Stomach smooth muscle (tissue), 2 donors: ENCODE results near the gene RAPGEF1.
A peak's percentile ranks its signal among the peaks of the same experiment; 100 is the strongest.

Experiments
- H3K27ac ChIP-seq: one replicate; pipeline ENCODE4 v1.7.0; 2013; ENCODE audit warnings: mild to moderate bottlenecking, low read length, inconsistent platforms
- H3K27me3 ChIP-seq, 2 donors: one replicate each; pipeline ENCODE4 v1.7.0; 2013; ENCODE audit warnings: low read length in 2 of 2; ENCODE audit not compliant: insufficient read depth in 2 of 2, control insufficient read depth in 1 of 2
- H3K36me3 ChIP-seq, 2 donors: one replicate each; pipeline ENCODE4 v1.7.0; 2013; ENCODE audit warnings: low read length in 2 of 2; ENCODE audit not compliant: control insufficient read depth in 2 of 2, insufficient read depth in 2 of 2
- H3K4me1 ChIP-seq: one replicate; pipeline ENCODE4 v1.7.0; 2013; ENCODE audit warnings: low read length; ENCODE audit not compliant: control insufficient read depth, insufficient read depth
- H3K4me3 ChIP-seq, 2 donors: one replicate each; pipeline ENCODE4 v1.7.0; 2013; ENCODE audit warnings: low read length in 2 of 2
- H3K9ac ChIP-seq, 2 donors: one replicate each; pipeline ENCODE4 v1.7.0; 2013; ENCODE audit warnings: low read length in 2 of 2, mild to moderate bottlenecking in 1 of 2
- H3K9me3 ChIP-seq, 2 donors: one replicate each; pipeline ENCODE4 v1.7.0; 2013; ENCODE audit warnings: low read length in 2 of 2; ENCODE audit not compliant: control insufficient read depth in 2 of 2
- donor health status: healthy.
- donor health status: Pancreatic carcinoma.

The RAPGEF1 gene

DNA sequence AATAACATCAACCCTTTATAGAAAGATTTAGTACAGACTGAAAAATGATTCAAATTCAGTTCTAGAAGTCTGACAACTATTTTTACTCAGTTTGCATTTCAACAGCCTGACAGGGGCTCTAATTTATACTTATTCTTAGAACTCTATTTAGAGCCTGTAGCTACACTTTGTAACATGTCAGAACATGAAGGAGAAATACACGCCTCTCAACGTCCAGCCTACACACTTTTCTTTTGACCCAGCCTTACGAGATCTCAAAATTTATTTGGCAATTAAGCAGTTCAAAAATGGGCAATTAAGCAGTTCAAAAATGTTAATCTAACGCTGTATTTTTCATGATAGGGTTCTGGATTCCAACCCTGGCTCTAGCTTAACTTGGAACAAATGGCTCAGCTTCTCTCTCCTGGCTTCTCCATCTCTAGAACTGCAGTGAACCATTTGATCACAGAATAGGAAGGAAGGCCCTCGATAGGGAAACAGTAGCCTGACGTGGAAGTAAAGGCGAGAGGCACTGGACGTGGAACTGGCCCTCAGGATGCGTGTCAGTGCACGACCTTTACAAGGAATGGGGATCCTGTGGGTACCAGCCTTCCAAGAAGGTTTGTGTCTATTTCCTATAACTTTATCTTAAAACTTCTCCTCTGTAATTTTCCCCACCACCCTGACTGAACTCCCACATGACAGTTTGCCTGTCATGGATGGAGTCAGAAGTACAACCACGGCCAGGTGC is 128.1 kb downstream of the RAPGEF1 start:
- Histone ChIP-seq H3K27me3 (no peaks in the 10 kb centered on the region), H3K4me1 (peaks cover 42% of the 10 kb centered on the region), H3K9ac (no peak overlapping the region), H3K36me3 (peaks cover 8 to 13% of the 10 kb centered on the region in 2 donors), H3K4me3 (no peak overlapping the region), H3K27ac (no peak overlapping the region), H3K9me3 (no peaks in the 10 kb centered on the region)

- Histone ChIP-seq H3K9ac (peak overlapping the region in 1 of 2 donors; percentile 47), H3K4me1 (peaks cover 48% of the 10 kb centered on the region), H3K4me3 (no peak overlapping the region)
These were observed 129.6 kb downstream of the RAPGEF1 start for GRCh38 chr9:131610231-131610761.

GRCh38 chr9:131609099-131609830 is 130.6 kb downstream of the RAPGEF1 start:
- Histone ChIP-seq H3K4me3 (peak overlapping the region; percentile 45 to 65), H3K9ac (peak overlapping the region; percentile 19 to 47), H3K36me3 (peaks cover 12 to 16% of the 10 kb centered on the region in 2 donors), H3K27me3 (no peaks in the 10 kb centered on the region), H3K4me1 (peaks cover 48% of the 10 kb centered on the region), H3K27ac (peak overlapping the region; percentile 75), H3K9me3 (no peaks in the 10 kb centered on the region)

More at GRCh38 chr9:131610231-131610761, 129.6 kb downstream of the RAPGEF1 start:
- no peaks in the 10 kb centered on the region for H3K9me3 ChIP-seq
- peak overlapping the region; percentile 75 for H3K27ac ChIP-seq
- H3K27me3 ChIP-seq = no peaks in the 10 kb centered on the region
- peaks cover 3 to 14% of the 10 kb centered on the region in 2 donors for H3K36me3 ChIP-seq

DNA sequence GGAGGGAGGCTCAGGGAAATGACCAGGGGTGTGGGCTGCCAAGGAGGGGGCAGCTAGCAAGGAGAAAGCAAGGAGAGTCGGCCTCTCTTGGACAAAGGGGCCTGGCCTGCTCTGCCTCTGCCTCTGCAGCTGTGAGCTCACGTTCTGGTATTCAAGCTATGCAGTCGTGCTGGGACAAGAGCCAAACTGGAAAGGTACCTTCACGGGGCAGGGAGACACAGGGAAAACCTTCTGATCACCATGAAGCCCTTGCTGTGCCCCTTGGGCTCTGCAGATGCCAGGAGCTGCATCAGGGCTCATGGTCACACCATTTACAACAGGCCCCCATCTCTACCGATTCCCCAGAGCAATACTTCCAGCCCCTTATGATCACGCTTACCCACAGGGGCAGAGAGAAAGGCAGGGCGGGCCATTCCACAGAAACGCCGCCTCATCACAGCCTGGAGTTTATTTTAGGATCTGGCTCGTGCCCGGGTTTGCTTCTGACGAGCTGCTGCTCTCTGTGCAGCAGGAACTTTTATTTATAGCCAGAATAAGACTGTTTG is 131.3 kb downstream of the RAPGEF1 start:
- peak overlapping the region; percentile 19 to 60 for H3K9ac ChIP-seq
- peaks cover 13 to 17% of the 10 kb centered on the region in 2 donors for H3K36me3 ChIP-seq
- H3K4me1 ChIP-seq = peaks cover 48% of the 10 kb centered on the region
- no peaks in the 10 kb centered on the region for H3K27me3 ChIP-seq
- peak overlapping the region; percentile 75 for H3K27ac ChIP-seq
- peak overlapping the region; percentile 20 to 65 for H3K4me3 ChIP-seq
- H3K9me3 ChIP-seq = no peaks in the 10 kb centered on the region

GRCh38 chr9:131607591-131607990 is 132.3 kb downstream of the RAPGEF1 start:
- no peak overlapping the region for H3K4me3 ChIP-seq
- H3K9ac ChIP-seq = no peak overlapping the region
- H3K9me3 ChIP-seq = no peaks in the 10 kb centered on the region
- H3K27ac ChIP-seq = peak overlapping the region; percentile 75
- H3K27me3 ChIP-seq = no peaks in the 10 kb centered on the region
- peaks cover 48% of the 10 kb centered on the region for H3K4me1 ChIP-seq
- H3K36me3 ChIP-seq = peaks cover 15 to 22% of the 10 kb centered on the region in 2 donors

DNA sequence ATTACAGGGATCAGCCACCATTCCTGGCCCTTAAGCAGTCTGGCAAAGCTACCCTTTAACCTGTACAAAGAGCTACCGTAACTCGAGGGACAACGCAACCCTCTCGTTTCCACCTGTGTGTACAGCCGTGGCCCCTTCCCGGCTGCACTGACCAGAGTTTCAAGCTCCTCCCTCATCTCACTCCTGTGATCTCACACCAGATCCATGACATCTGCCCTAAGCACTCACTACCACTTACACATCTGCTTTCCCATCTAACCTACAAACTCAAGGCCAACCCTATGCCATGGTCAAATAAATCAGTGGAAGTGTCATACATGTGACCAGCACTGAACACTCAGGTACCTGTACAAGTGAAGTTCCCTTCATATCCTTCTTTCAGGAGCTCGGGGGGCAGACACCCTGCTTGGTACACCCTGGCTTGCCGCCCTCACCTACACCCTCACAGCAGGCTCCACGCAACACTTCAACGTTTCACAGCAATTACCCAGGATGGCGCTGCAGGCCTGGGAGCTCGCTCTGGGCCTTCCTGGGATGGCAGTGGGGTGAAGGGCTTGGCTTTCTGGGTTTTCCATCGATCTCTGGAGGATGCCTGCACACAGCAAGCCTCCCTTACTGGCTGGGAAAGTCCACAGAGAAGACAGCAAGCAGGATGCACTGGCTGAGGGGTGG is 132.8 kb downstream of the RAPGEF1 start:
- H3K9me3 ChIP-seq = no peaks in the 10 kb centered on the region
- peaks cover 48% of the 10 kb centered on the region for H3K4me1 ChIP-seq
- peak overlapping the region; percentile 75 for H3K27ac ChIP-seq
- H3K9ac ChIP-seq = peak overlapping the region in 1 of 2 donors; percentile 21
- peaks cover 15 to 20% of the 10 kb centered on the region in 2 donors for H3K36me3 ChIP-seq
- H3K27me3 ChIP-seq = no peaks in the 10 kb centered on the region
- no peak overlapping the region for H3K4me3 ChIP-seq

GRCh38 chr9:131605770-131606590 is 133.9 kb downstream of the RAPGEF1 start:
- Histone ChIP-seq H3K4me1 (peaks cover 48% of the 10 kb centered on the region), H3K27me3 (no peaks in the 10 kb centered on the region), H3K9me3 (no peaks in the 10 kb centered on the region), H3K4me3 (no peak overlapping the region), H3K9ac (no peak overlapping the region), H3K36me3 (peaks cover 21 to 25% of the 10 kb centered on the region in 2 donors), H3K27ac (no peak overlapping the region)

DNA sequence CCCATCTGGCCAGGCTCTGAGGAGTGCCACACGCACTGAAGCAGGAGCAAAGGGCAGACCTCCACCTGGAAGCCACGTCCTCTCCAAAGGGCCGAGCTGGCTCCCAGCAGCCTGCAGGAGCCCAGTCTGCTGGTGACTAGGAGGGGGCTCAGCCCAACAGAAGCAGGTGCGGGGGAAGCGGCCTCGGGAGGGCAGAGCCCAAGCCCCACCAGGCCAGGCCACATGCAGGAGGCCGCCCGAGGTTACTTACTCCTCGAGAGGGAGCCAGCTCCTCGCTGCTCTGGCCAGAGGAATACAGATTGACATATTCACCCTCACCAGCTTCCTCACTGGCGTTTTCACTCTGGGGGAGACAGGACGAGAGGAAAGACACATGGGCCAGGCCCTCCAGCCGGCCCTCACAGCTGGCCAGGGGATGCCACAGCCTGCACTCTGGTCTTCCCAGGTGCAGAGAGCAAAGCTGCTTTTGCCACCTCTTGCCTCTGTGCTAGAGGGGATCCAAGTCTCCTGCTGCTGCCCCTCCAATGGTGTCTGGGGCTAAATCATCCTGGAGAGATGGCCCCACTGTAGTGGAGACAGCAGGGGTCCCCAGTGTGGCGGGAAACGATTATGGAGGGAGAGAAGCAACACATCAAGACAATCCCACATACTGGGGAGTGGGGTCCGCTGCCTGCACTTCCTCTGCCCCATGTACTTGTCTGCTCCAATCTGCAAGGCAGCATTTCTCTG is 136.0 kb downstream of the RAPGEF1 start:
- H3K27me3 ChIP-seq = no peaks in the 10 kb centered on the region
- H3K9ac ChIP-seq = no peak overlapping the region
- H3K4me3 ChIP-seq = no peak overlapping the region
- H3K27ac ChIP-seq = no peak overlapping the region
- H3K36me3 ChIP-seq = peaks cover 26 to 33% of the 10 kb centered on the region in 2 donors
- H3K9me3 ChIP-seq = no peaks in the 10 kb centered on the region
- H3K4me1 ChIP-seq = peaks cover 27% of the 10 kb centered on the region

DNA sequence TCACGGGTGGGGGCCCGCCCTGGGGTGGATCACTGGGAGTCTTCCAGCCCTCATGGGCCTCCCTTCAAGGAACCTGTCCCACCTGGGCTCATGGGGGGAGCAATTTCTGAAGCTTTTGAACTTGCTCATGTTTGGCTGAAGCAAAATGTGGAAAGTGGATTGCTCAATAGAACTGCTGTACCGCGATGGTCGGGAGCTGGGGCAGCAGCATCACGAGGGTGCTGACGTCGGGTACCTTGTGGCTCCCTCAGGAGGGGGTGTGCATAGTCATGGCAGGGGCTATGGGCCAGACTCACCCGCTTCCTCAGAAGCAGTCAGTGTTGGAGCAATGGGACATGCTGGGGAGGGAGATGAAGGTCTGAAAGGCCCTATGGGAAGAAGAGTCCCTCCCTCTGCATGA is 136.7 kb downstream of the RAPGEF1 start:
- no peaks in the 10 kb centered on the region for H3K9me3 ChIP-seq
- H3K4me1 ChIP-seq = peaks cover 20% of the 10 kb centered on the region
- H3K27ac ChIP-seq = no peak overlapping the region
- H3K4me3 ChIP-seq = no peak overlapping the region
- H3K9ac ChIP-seq = no peak overlapping the region
- H3K27me3 ChIP-seq = no peaks in the 10 kb centered on the region
- peaks cover 30 to 37% of the 10 kb centered on the region in 2 donors for H3K36me3 ChIP-seq
